HUES64 (cell line): ENCODE measurements around the gene PTPN6.
A peak's percentile ranks its signal among the peaks of the same experiment; 100 is the strongest.

Experiments used
- H3K27ac ChIP-seq: 2 replicates; pipeline ENCODE4 v1.7.0; 2013; ENCODE audit warnings: low read depth, low read length, inconsistent platforms
- H3K27me3 ChIP-seq: 2 replicates; pipeline ENCODE4 v1.6.1; 2013; ENCODE audit warnings: mild to moderate bottlenecking, low read length; ENCODE audit not compliant: insufficient read depth
- H3K36me3 ChIP-seq: 2 replicates; pipeline ENCODE4 v1.6.1; 2013; ENCODE audit warnings: mild to moderate bottlenecking, low read length; ENCODE audit not compliant: insufficient read depth
- H3K4me1 ChIP-seq: 2 replicates; pipeline ENCODE4 v1.6.1; 2013; ENCODE audit warnings: mild to moderate bottlenecking, low read length, moderate library complexity; ENCODE audit not compliant: insufficient read depth
- H3K4me3 ChIP-seq: 2 replicates; pipeline ENCODE4 v1.5.1; 2013; ENCODE audit warnings: mild to moderate bottlenecking, low read length, moderate library complexity
- H3K9ac ChIP-seq: 2 replicates; pipeline ENCODE4 v1.6.1; 2013; ENCODE audit warnings: mild to moderate bottlenecking, low read depth, low read length
- H3K9me3 ChIP-seq: 2 replicates; pipeline ENCODE4 v1.6.1; 2013; ENCODE audit warnings: low read depth, low read length; ENCODE audit not compliant: insufficient read depth
- WGBS: fragments of 150-250, 120-280 bp; methylation state at CpG from one replicate; pipeline ENCODE4 v1.1.7; 2013; ENCODE audit warnings: missing lambda C conversion rate; 5-methylcytosine and 5-hydroxymethylcytosine counted together

Gene PTPN6

GRCh38 chr12:6965714-6966113, 14.6 kb downstream of the PTPN6 start:
- Histone ChIP-seq H3K9ac (no peak overlapping the region), H3K9me3 (no peaks in the 10 kb centered on the region), H3K4me3 (no peak overlapping the region), H3K27ac (no peak overlapping the region; the same call in 1 of the 2 replicates), H3K4me1 (peaks cover 29% of the 10 kb centered on the region), H3K36me3 (peaks cover 52% of the 10 kb centered on the region), H3K27me3 (no peaks in the 10 kb centered on the region)
- WGBS = 82% methylated on average over 3 of the region's 4 CpGs

- WGBS = 95% methylated on average over 7 of the region's 7 CpGs
Observed at GRCh38 chr12:6966351-6966750, 15.2 kb downstream of the PTPN6 start.

GRCh38 chr12:6967651-6968100, 16.5 kb downstream of the PTPN6 start:
- no peaks in the 10 kb centered on the region for H3K27me3 ChIP-seq
- no peak overlapping the region for H3K9ac ChIP-seq
- no peak overlapping the region for H3K27ac ChIP-seq
- H3K9me3 ChIP-seq = no peaks in the 10 kb centered on the region
- H3K36me3 ChIP-seq = peaks cover 56% of the 10 kb centered on the region
- peaks cover 14% of the 10 kb centered on the region for H3K4me1 ChIP-seq
- H3K4me3 ChIP-seq = no peak overlapping the region
- 94% methylated on average over 10 of the region's 10 CpGs for WGBS

More at GRCh38 chr12:6966351-6966750, 15.2 kb downstream of the PTPN6 start:
- no peak overlapping the region; the same call in 1 of the 2 replicates for H3K27ac ChIP-seq
- H3K4me3 ChIP-seq = no peak overlapping the region
- peaks cover 23% of the 10 kb centered on the region for H3K4me1 ChIP-seq
- no peak overlapping the region for H3K9ac ChIP-seq
- H3K9me3 ChIP-seq = no peaks in the 10 kb centered on the region
- H3K36me3 ChIP-seq = peaks cover 52% of the 10 kb centered on the region
- H3K27me3 ChIP-seq = no peaks in the 10 kb centered on the region

GRCh38 chr12:6968426-6968825, 17.3 kb downstream of the PTPN6 start:
- H3K4me3 ChIP-seq = peak overlapping the region; percentile 86; the same call in 1 of the 2 replicates
- peaks cover 56% of the 10 kb centered on the region for H3K36me3 ChIP-seq
- 97% methylated on average over 9 of the region's 9 CpGs for WGBS
- H3K27ac ChIP-seq = no peak overlapping the region
- H3K4me1 ChIP-seq = peaks cover 12% of the 10 kb centered on the region
- H3K9ac ChIP-seq = peak overlapping the region; percentile 95
- H3K27me3 ChIP-seq = no peaks in the 10 kb centered on the region
- H3K9me3 ChIP-seq = no peaks in the 10 kb centered on the region

- WGBS = 1% methylated on average over 31 of the region's 31 CpGs
- Histone ChIP-seq H3K4me3 (peak overlapping the region; percentile 86), H3K27ac (peak overlapping the region; percentile 94), H3K36me3 (peaks cover 61% of the 10 kb centered on the region), H3K9ac (peak overlapping the region; percentile 95), H3K9me3 (no peaks in the 10 kb centered on the region), H3K4me1 (peaks cover 12% of the 10 kb centered on the region), H3K27me3 (no peaks in the 10 kb centered on the region)
Observed at GRCh38 chr12:6970096-6970527, 19.0 kb downstream of the PTPN6 start.

DNA sequence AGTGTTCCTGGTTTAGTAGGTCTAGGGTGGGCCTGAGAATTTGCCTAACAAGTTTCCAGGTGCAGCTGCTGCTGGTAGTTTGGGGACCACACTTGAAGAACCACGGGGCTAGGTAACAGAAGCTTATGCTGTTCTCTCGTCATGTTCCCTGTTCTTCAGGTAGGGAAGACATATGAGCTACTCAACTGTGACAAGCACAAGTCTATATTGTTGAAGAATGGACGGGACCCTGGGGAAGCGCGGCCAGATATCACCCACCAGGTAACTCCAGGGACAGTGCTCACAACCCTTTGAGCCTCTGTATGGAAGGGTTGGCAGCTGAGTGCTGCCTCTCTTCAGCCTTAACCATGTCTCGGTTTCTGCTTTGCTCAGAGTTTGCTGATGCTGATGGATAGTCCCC, 23.0 kb downstream of the PTPN6 start:
- Histone ChIP-seq H3K27ac (no peak overlapping the region), H3K9me3 (no peaks in the 10 kb centered on the region), H3K9ac (no peak overlapping the region), H3K36me3 (peaks cover 62% of the 10 kb centered on the region), H3K4me1 (peaks cover 6% of the 10 kb centered on the region), H3K27me3 (no peaks in the 10 kb centered on the region), H3K4me3 (no peak overlapping the region)
- 94% methylated on average over 6 of the region's 6 CpGs for WGBS

DNA sequence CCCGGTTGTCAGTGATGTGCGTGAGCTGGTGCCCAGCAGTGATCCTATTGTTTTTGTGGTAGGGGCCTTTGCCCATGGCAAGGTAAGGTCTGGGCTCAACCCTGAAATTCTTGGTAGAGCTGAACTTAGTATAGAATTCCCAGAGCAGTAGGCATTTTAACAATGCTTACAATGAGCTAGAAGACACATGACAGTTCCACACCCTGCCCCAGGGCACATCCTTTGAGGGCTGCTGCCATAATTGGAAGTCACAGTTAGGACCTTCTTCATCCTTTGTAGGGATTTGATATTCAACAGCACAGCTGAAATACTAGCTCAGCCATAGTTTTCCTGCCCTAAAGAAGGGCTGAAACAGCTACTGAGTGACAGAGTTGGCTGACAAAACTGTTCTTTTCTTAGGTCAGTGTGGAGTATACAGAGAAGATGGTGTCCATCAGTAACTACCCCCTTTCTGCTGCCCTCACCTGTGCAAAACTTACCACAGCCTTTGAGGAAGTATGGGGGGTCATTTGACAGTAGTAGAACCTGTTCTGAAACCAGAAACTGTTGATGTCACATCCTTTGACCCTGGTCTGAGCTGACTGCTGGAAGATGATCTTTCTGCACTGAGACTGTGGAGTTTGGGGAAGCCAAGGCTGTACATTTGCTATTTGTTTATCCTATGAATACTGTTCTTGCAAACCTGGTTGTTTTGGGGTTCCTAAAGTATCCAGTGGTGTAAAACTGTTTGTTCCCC, 24.3 kb downstream of the PTPN6 start:
- H3K27ac ChIP-seq = no peak overlapping the region
- H3K9me3 ChIP-seq = no peaks in the 10 kb centered on the region
- no peak overlapping the region for H3K4me3 ChIP-seq
- peaks cover 72% of the 10 kb centered on the region for H3K36me3 ChIP-seq
- no peak overlapping the region for H3K9ac ChIP-seq
- H3K27me3 ChIP-seq = no peaks in the 10 kb centered on the region
- 98% methylated on average over 2 of the region's 2 CpGs for WGBS
- H3K4me1 ChIP-seq = peaks cover 4% of the 10 kb centered on the region

- H3K4me1 ChIP-seq = no peaks in the 10 kb centered on the region
- H3K27ac ChIP-seq = no peak overlapping the region
- no peak overlapping the region for H3K4me3 ChIP-seq
- no peak overlapping the region for H3K9ac ChIP-seq
- no peaks in the 10 kb centered on the region for H3K9me3 ChIP-seq
- 90% methylated on average over 10 of the region's 10 CpGs for WGBS
- no peaks in the 10 kb centered on the region for H3K27me3 ChIP-seq
- H3K36me3 ChIP-seq = peaks cover 81% of the 10 kb centered on the region
Observed at GRCh38 chr12:6977653-6978052, 26.5 kb downstream of the PTPN6 start.

- no peak overlapping the region for H3K9ac ChIP-seq
- no peak overlapping the region for H3K27ac ChIP-seq
- no peaks in the 10 kb centered on the region for H3K9me3 ChIP-seq
- no peaks in the 10 kb centered on the region for H3K4me1 ChIP-seq
- WGBS = 95% methylated on average over 6 of the region's 6 CpGs
- no peaks in the 10 kb centered on the region for H3K27me3 ChIP-seq
- H3K4me3 ChIP-seq = no peak overlapping the region
- peaks cover 84% of the 10 kb centered on the region for H3K36me3 ChIP-seq
Observed at GRCh38 chr12:6978188-6978587, 27.0 kb downstream of the PTPN6 start.

DNA sequence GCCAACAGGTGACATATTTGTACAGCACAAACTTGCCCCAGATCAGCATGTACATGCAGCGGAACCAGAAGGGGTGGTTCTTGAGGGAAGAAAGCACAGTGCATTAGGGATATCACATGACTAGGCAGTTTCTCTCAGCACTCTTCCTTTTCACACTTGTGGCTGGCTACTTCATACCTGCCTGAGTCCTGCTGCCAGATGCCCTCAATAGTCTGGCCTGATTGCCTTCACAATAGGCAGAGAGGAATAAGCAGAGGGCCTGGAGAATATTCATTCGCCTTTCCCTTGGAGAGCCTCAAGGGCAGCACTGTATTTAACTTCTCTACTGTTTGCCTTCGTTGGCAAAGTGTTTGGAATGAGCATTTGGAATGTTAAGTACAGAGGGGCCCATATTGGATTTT, 27.5 kb downstream of the PTPN6 start:
- 92% methylated on average over 3 of the region's 3 CpGs for WGBS
- H3K36me3 ChIP-seq = peaks cover 87% of the 10 kb centered on the region
- no peak overlapping the region for H3K27ac ChIP-seq
- no peak overlapping the region for H3K9ac ChIP-seq
- no peaks in the 10 kb centered on the region for H3K4me1 ChIP-seq
- H3K27me3 ChIP-seq = no peaks in the 10 kb centered on the region
- no peak overlapping the region for H3K4me3 ChIP-seq
- no peaks in the 10 kb centered on the region for H3K9me3 ChIP-seq

DNA sequence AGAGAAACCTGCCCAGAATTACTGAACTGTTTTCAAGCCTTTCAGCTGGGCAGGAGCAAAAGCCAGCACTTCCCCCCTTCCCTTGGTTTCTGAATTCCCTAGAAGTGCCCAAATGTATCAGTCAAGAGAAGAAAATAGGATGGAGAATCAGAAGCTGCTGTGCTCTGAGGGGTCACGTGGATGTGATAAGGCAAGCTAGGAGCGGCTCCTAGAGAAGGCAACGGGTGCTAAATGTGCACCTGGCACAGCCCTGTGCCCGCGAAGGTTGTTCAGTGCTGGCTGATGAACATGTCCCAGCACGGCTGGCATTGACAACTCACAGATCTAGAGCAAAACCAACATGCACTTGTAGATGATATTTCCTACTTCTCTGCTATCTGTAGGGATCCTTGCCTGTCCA, 27.9 kb downstream of the PTPN6 start:
- WGBS = 93% methylated on average over 6 of the region's 6 CpGs
- Histone ChIP-seq H3K27ac (no peak overlapping the region), H3K27me3 (no peaks in the 10 kb centered on the region), H3K9ac (no peak overlapping the region), H3K9me3 (no peaks in the 10 kb centered on the region), H3K36me3 (peaks cover 87% of the 10 kb centered on the region), H3K4me1 (no peaks in the 10 kb centered on the region), H3K4me3 (no peak overlapping the region)
